8988T (cell line): ENCODE measurements around the gene DHRS7B.
A peak's percentile ranks its signal among the peaks of the same experiment; 100 is the strongest.
"Not testable (repeated sequence)": the region's sequence is repeated elsewhere in the genome, so short reads cannot be mapped to it uniquely, and the experiment has no call there.

Source experiments
- DNase-seq: peaks from one replicate; pipeline ENCODE4 v3.0.0; 2011

The DHRS7B gene, protein sequence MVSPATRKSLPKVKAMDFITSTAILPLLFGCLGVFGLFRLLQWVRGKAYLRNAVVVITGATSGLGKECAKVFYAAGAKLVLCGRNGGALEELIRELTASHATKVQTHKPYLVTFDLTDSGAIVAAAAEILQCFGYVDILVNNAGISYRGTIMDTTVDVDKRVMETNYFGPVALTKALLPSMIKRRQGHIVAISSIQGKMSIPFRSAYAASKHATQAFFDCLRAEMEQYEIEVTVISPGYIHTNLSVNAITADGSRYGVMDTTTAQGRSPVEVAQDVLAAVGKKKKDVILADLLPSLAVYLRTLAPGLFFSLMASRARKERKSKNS

DNA sequence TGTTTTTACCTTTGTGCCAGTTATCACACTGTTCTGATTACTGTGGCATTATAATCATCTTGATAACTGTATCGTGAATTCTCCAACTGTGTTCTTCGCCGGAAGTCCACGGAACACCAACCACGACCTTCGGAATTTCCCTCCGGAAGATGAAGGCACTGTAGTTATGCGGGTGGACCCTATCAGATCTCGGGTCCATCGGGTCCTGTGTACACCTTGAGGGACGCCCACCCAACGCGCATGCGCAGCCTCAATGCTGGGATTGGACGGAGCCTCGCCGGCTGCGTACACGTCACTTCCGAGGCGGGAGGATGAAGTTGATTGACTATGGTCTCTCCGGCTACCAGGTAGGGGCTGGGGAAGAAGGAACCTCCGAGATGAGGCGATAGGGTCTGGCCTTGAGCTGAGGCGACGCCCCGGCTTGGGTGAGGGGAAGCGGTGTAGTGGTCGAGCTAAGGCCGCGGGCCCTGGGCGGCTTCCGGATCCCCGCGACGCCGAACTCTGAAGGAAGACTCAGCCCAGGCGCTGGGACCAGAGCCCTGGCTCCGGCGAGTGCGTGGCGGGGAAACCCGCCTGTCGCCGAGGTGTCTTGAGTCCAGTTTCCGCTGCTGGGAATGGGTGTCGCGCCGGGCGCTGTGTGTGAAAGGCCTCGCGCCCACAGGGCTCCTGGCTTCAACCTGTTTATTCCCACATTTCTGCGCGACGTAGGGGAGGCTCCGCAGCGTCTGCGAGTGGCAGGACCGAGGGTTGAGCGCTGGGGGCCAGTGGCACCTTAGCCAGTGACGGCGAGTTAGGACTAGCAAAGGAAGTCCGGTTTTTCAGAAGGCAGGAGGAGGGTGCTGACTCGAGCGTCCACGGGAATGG, at the start of gene DHRS7B:
Gene DHRS7B (plus strand): TSS at position 320 of the 864 bp plus-strand sequence. CDS start 8 bp downstream, at position 328.
- DNase-seq = peak; percentile 75

DNA sequence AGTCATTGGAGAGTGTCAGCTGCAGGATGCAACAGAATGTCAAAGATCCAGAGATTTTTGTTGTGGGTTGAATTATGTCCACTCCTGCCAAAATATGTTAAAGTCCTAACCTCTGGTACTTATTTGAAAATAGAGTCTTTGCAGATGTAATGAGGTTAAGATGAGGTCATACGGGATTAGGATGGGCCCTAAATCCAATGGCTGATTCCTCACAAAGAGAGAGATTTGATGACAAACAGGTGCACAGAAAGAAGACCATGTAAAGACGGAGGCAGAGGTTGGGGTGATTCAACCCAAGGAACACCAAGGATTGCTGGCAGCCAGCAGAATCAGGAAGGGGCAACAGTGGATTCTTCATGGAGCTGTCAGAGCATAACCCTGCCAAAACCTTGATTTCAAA, 49.5 kb upstream of the DHRS7B start:
- DNase-seq = no peak

DNA sequence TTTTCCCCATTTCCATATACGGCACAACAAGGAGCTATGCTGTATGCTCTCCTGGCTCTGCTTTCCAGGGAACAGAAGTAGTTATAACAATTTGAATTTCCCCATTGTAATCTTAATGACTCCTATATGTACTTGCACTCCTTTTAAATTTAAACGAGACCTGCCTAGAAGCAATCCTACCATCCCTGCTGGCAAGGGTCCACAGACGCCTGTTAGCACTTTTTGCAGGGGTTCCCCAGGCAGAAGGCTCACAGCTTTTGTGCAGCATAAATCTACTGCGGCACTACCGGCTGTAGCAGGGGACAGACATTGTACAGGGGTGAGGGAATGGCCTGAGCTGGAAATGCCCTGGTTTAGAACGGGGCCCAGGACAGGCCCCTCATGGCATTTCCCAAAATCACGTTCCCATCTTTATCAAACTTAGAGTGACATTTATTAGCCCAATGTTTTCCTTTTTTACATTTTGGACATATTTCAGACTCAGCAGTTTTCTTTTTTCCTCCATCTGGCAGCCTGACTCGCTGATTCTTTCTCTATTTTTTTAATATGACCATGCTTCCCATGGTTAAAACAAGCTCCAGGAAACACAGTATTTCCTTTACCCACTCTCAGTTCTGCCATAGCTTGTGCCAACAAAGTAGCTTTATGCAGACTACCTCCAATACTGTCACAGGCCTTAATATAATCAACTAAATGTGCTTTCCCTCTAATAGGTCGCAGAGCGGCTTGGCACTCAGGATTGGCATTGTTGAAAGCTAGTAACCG, 48.6 kb upstream of the DHRS7B start:
- no peak for DNase-seq

DNA sequence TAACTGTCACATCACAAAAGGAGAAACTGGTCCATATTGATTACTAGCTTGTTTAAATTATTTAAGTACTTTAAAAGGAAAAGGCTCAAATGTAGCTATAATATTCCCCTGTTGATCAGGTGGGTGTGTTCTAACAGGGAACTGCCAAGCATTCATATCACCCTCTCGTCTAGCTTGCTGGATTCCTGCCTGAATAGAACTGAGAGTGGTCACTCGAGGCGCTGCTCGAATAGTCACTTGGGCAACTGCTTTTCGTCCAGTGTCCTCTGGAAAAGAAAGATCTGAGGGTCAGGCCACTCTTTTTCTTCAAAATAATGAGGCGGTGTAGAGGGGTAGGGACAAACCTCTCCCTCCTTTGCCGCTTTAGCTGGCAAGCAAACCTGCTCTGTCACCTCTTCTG, 47.6 kb upstream of the DHRS7B start:
- no peak for DNase-seq

DNA sequence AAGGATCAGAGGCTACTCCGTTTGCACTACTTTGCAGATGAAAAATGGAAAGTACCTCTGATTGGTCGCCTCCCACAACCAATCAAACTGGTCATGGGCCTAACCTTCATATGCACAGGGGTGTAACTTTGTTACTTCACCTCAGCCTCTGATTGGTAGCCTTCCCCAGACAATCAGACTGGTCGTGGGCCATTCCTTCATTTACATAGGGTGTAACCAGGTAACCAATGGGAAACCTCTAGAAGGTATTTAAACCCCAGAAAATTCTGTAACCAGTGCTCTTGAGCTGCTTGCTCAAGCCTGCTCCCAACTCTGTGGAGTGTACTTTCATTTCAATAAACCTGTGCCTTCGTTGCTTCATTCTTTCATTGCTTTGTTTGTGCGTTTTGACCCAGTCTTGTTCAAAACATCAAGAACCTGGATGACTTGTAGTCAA, 44.7 kb upstream of the DHRS7B start:
- no peak for DNase-seq

DNA sequence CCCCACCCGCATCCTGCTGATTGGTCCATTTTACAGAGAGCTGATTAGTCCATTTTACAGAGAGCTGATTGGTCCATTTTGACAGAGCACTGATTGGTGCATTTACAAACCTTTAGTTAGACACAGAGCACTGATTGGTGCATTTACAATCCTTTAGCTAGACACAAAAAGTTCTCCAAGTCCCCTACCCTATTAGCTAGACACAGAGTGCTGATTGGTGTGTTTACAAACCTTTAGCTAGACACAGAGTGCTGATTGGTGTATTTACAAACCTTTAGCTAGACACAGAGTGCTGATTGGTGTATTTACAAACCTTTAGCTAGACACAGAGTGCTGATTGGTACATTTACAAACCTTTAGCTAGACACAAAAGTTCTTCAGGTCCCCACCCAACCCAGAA, 41.5 kb upstream of the DHRS7B start:
- DNase-seq = not testable (repeated sequence)

DNA sequence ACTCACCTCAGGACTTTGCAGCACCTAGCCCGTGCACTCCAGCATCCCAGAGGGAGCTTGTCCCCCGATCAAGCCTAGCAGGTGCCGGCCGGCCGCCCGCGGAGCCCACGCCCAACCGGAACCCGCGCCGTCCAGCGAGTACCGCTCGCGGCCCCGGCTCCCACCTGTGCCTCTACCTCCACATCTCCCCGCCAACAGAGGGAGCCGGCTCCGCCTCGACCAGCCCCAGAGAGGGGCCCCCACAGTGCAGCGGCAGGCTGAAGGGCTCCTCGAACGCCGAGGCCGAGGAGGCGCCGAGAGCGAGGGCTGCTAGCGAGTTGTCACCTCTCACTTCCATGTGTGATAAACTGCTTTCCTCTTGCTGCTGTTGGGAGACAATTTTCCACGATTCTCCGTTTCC, 41.1 kb upstream of the DHRS7B start:
- DNase-seq = no peak

DNA sequence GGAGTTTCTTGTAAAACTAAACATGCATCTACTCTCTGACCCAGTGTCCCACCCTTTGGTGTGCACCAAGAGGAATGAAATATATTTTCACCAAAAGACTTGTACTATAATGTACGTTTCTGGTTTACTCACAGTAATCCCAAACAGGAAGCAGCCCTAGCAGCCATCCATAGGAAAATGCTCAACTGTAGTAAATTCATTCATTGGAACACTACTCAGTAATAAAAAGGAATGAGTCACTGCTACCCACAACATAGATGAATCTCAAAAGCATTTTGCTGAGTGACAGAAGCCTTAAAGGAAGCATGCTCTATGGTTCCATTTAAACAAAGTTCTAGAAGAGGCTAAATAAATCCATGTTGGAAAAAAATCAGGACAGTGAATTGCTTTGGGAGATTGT, 37.6 kb upstream of the DHRS7B start:
- no peak for DNase-seq

DNA sequence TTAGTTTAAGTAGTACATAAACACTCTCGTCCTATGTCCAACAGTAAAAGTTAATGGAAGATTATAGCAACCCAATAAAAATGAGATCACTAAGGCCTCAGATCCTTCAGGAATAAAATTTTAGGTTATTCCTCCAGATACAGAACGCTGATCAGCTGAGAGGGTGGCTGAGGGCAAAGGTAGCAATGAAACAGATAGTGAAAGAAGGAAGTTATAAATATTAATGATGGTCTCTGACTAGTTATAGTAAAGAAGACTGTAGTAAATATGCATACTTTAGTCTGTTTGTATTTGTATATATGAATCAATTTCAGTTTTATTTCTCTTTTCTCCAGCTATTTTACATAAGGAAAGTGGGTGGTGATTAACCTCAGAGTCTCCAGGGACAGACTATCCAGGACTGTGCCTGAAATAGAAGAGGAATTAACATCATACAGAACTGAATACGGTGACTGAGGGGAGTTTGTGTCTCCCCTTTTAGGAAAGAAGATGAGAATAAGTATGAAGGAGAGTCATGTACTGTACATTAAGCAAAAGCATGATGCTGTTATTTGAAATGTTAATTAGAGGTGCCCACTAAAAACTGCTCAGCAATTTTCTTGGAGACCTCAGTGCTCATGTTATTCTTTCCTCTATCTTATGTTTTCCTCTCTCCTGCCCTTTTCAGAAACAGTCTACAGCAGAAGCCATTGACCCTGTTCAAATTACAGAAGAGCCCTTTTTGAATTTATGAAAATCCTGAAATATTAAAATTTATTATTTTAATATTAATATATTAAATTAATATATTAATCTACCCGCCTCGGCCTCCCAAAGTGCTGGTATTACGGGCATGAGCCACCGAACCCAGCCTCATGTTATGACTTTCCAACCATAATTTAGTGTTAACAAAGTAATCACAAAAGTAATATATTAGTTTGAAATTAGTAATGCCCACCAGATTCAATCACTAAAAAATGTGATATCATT, 36.5 kb upstream of the DHRS7B start:
- DNase-seq = no peak

DNA sequence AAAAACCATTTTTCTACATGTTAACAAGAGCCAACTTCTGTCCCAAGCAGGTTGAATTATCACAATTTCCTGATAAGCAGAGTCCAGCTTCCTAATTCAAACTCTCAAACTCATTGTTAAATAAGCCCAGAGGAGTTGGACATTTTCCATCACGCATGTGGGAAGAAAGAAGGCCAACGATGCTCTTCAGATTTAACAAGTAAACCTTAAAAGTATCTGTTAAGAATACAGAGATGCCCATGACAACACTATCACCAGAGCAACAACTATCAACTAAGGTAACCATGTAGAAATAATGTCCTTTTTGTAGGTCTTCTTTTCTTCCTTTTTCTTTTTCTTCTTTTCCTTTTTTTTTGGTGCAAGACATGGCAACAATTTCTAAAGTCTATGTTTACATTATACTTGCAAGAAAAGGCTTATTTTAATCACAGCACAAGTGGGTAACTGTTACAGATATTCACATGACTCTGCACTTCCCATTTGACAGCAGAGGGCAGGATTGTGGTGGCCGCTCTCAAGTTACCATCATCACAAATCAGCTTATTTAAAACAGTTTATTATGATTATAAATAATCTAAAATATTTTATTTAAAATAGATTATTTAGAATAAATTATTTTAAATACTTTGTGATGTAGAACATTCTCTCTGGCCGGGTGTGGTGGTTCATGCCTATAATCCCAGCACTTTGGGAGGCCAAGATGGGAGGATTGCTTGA, 35.7 kb upstream of the DHRS7B start:
- DNase-seq = no peak

DNA sequence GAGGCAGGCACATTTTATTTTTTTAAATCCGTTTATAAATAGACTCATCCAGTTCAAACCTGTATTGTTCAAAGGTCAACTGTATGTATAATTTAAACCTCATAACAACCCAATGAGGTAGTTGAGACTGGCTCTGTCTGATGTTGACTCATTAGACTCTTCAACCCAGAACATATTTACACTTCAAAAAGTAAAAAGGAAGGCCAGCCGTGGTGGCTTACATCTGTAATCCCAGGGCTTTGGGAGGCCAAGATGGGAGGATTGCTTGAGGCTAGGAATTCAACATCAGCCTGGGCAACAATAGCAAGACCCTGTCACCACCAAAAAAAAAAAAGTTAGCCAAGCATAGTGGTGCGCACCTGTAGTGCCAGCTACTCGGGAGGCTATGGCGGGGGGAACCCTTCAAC, 32.5 kb upstream of the DHRS7B start:
- DNase-seq = no peak

DNA sequence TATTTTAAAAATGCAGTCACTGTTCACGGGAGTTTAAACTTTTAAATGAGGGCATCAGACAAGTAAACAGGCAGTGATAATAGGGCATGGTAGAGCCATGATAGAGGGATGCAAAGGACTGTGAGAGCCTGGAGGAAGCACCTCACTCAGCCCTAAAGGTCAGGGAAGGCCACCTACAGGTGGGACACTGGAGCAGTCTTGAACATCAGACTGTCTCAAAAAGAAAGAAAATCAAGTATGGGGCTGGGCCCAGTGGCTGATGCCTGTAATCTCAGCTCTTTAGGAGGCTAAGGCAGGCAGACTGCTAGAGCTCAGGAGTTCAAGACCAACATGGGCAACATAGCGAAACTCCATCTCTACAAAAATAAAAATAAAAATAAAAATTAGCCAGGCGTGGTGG, 31.0 kb upstream of the DHRS7B start:
- DNase-seq = no peak

DNA sequence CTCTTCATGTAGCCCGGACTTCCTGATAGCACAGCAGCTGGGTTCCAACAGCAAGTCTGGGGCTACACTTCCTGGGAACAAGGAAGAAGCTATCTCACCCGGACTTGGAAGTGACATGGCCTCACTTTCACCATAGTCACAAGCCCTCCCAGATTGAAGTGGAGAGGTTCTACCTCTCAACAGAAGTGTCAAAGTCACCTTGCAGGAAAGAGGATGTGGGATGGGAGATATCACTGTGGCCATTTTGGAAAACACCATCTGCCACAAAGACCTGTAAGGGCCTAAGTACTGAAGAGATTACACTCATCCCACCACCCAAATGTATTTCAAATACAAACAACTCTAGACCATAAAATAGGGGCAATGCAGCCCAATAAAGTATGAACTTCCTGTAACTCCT, 29.9 kb upstream of the DHRS7B start:
- no peak for DNase-seq

DNA sequence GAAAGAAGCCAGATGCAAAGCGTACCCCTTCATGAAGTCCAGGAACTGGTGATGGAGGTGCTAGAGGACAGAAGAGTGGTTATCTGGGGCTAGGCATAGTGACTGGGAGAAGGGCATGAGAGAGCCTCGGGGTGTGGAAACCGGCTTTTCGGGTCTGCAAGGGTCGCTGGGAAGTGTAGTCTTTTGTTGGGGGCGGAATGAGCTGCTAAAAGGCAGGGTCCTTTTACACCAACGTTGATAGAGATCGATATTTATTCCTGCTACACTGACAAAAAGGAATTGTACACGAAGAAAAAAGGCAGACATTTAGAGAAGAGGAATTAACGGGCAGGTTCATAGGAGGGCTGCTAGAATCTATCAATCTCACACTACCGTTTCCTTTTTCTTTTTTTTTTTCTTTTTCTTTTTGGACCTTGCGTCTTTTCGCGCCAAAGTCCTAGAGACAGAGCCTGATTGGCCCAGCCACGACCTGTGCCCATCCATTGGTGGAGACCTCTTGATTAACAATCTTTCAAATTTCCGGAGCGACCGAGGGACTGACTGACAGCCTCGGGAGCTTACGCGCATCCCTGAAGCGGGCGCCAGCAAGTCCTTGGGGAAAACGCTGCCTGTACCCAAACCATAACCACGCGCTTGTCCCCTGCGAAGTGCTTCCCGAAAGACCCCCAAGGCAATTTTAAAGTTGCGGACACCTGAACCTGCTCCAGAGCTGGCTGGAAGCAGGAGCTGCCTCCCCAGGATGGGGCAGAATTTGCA, 27.7 kb upstream of the DHRS7B start:
- peak; percentile 63 for DNase-seq

DNA sequence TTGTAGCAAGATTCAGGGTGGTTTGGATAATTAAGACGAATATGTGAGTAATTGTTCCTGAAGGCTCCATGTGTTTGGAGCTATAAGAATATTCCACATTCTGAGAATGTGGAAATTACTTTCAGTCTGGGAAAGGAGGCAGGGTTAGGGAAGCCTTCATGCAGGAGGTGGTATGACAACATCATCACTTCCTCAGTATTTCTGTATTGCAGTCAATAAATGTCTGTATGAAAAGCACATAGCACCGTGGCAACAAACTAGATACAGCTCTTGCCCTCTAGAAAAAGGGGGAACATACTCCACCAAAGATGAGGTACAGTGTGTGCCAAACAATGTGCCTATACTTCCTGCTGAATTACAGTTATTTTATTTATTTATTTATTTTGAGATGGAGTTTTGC, 26.1 kb upstream of the DHRS7B start:
- no peak for DNase-seq

DNA sequence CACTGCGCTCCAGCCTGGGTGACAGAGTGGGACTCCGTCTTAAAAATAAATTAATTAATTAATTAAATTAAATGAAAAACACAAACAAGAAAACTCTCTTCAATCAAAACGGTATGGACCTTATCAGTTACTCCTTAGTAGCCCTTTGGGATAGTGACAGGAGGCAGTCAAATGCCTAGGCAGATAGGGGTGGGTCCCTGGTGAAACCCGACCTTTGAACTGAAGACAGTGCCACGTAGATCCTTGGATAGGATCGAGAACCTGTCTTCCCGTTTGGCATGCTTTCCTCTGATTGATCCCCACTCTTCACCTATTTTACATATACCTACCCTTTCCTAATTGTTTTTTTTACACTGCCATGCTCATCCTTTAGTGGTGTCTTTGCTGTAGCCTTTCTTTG, 22.2 kb upstream of the DHRS7B start:
- DNase-seq = no peak

DNA sequence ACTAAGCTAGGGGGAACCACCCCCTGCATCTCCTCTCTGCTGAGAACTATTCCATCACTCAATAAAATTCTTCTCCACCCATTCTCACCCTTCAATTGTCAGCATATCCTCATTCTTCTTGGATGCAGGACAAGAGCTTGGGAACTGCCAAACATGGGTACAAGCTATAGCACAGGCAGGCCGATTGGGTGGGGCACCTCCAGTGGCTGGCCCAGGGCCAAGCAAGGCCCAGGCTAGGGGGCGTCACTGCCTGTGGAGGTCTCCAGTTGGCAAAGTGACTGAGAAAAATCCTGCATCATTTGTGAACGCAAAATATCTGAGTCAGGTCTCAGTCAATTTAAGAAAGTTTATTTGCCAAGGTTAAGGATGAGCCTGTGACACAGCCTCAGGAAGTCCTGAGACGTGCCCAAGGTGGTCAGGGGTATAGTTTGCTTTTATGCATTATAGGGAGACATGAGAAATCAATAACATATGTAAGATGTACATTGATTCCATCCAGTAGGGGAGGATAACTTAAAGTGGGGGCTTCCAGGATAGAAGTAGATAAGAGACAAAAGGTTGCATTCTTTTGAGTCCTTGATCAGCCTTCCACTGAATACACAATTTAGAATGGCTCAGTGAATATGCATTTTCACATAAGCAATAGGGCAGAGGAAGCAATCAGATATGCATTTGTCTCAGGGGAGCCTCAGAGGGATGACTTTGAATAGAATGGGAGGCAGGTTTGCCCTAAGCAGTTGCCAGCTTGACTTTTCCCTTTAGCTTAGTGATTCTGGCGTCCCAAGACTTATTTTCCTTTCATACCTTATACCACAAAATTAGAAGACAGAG, 21.5 kb upstream of the DHRS7B start:
- no peak for DNase-seq

DNA sequence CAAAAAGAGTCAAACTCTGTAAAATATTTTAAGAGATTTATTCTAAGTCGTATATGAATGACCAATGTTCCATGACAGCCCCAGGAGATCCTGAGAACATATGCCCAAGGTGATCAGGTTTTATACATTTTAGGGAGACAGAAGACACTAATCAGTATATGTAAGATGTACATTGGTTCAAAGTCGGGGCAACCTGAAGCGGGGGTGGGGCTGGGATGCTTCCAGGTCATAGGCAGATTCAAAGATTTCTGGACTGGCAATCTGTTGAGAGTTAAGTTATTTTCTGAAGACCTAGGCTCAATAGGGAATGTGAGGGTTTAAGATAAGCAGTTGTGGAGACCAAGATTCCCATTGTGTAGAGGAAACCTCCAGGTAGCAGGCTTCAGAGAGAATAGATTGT, 20.4 kb upstream of the DHRS7B start:
- no peak for DNase-seq

DNA sequence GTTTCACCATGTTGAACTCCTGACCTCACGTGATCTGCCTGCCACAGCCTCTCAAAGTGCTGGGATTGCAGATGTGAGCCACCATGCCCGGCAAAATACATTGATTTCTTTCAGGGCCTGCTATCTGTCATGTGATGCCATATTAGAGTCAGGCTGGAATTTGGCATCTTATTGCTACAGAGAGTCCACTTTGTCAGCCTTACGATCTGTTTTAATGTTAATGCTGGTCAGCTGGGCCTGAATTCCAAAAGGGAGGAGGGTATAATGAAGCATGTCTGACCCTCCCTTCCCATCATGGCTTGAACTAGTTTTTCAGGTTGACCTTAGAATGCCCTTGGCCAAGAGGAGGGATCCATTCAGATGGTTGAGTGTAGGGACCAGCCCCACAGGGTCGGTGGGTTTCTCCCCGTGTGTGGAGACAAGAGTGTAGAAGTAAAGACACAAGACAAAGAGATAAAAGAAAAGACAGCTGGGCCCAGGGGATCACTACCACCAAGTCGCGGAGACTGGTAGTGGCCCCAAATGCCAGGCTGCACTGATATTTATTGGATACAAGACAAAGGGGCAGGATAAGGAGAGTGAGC, 19.6 kb upstream of the DHRS7B start:
- DNase-seq = not testable (repeated sequence)
